K562 treated with DMSO at 1 percent for 12 hours (cell line): ENCODE results near the gene LUC7L3. TPM values are rescaled to one million over a fixed set of nuclear protein-coding genes. Genes with fewer than 3 reads are reported as not detected.

ENCODE experiments used
- total RNA-seq: library from RNA; unstranded; fragments of 300-600 nt; gene quantifications from 2 replicates; pipeline ENCODE4 v1.2.3, GENCODE V29; 2022; ENCODE audit not compliant: insufficient read depth

Gene LUC7L3, protein sequence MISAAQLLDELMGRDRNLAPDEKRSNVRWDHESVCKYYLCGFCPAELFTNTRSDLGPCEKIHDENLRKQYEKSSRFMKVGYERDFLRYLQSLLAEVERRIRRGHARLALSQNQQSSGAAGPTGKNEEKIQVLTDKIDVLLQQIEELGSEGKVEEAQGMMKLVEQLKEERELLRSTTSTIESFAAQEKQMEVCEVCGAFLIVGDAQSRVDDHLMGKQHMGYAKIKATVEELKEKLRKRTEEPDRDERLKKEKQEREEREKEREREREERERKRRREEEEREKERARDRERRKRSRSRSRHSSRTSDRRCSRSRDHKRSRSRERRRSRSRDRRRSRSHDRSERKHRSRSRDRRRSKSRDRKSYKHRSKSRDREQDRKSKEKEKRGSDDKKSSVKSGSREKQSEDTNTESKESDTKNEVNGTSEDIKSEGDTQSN
- 98.3 and 147 TPM in 2 replicates for total RNA-seq

DNA sequence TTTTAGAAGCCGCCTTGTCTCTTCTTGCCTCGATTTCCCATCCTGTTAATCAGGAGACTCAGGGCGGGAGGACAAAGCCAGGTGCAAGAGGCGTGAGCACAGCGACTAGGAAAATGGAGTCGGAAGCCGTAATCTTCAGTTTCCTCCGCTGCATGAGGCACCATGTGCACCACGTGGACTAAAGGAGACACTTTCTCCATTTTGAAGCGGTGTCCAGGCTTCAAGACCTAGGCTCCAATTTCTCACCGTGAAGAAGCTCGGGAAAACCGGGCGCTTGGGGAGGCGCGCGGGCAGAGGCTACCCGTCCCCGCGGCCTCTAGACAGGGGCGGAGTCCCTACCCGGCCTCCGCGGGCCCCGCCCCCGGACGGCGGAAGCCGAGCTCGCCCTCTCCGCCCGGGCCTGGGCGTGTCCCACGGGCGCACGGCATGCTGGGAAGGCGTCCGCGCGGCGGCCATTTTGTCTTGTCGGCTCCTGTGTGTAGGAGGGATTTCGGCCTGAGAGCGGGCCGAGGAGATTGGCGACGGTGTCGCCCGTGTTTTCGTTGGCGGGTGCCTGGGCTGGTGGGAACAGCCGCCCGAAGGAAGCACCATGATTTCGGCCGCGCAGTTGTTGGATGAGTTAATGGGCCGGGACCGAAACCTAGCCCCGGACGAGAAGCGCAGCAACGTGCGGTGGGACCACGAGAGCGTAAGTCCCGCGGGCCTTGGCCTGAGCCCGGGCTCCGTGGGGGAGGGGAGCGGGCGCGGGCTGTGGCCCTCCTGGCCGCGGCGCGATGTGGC, at the start of gene LUC7L3:
TSS of gene LUC7L3 (plus strand) at position 460 of the 780 bp plus-strand sequence. CDS start at position 590, 130 bp downstream.

DNA sequence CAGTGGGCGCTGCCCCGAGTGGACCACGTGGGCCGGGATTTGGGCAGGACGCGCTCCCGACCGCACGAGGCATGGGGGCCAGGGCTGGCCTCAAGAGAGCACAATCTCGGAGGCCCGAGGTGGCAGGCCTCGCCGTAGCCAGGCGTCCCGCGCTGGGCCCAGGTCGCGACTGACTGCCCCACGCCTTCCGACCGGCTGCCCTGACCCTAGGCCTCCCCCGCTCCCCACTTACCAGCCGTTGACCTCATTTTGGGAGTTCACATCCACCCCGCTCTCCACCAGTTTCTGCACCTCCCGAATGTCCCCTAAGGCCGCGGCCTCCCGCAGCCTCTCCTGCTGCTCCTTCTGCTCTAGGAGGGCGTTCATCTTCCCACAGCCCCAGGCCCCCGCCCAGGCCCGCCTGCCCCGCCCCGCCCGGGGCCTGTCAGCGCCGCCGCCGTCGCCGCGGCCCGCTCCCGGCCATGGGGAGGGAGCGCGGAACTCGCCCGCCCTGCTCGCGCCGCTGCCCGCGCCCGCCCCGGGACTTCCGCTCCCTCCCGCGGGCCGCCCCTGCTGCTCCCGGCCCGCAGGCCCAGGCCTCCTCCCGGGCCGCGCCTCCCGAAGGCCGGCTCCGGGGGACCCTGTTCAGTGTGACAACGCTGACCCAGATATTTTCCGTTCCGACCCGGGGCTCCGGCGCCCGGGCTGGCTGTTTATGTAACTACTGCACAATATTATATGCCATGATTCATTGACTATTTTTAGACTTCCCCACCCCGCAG, 11.9 kb upstream of the LUC7L3 start, which contains the start of gene ANKRD40:
TSS of gene ANKRD40 (minus strand) at position 626 of the 761 bp plus-strand sequence. CDS start at position 366, 260 bp downstream.

DNA sequence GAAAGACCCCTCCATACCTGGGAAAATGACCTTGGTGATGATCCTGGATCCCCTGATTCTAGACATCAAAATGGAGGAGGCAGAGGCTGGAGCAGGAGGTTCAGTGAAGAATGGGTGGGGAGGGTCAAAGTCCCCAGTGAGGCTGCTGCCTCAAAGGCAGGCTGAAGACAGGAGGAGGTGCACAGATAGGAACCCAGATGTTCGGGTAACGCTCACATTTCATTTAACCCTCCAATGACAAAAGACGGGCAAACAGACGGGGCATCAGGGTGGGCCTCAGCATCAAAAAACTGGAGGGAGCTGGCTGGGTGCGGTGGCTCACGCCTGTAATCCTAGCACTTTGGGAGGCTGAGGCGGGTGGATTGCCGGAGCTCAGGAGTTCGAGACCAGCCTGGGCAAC, 48.0 kb downstream of the LUC7L3 start, which contains the start of gene ANKRD40CL:
TSS of gene ANKRD40CL (minus strand) at position 73 of the 400 bp plus-strand sequence. CDS start 605 bp downstream, outside the sequence.

Other genes starting within 250 kb of the LUC7L3 start
- 16.2 and 22.7 TPM in 2 replicates for gene RSAD1, start 240.7 kb upstream of the LUC7L3 start, total RNA-seq
- not detected in 2 replicates for gene MYCBPAP, start 211.2 kb upstream of the LUC7L3 start, total RNA-seq
- not detected in 2 replicates for gene EPN3, start 186.9 kb upstream of the LUC7L3 start, total RNA-seq
- gene SPATA20, start 172.4 kb upstream of the LUC7L3 start, total RNA-seq, result 4.0 and 5.9 TPM in 2 replicates
- gene CACNA1G, start 158.9 kb upstream of the LUC7L3 start, total RNA-seq, result not detected in 2 replicates
- not detected in 2 replicates for gene ABCC3, start 84.7 kb upstream of the LUC7L3 start, total RNA-seq
- 6.8 and 18.4 TPM in 2 replicates for gene ANKRD40, start 11.7 kb upstream of the LUC7L3 start, total RNA-seq
- not detected in 2 replicates for gene ANKRD40CL, start 47.9 kb downstream of the LUC7L3 start, total RNA-seq
- gene WFIKKN2, start 116.0 kb downstream of the LUC7L3 start, total RNA-seq, result not detected in 2 replicates
- 12.6 and 23.8 TPM in 2 replicates for gene TOB1, start 146.8 kb downstream of the LUC7L3 start, total RNA-seq